AG04450 (cell line): Measurements from ENCODE around the gene RNGTT. TPM values are rescaled to one million over a fixed set of nuclear protein-coding genes. Genes with fewer than 3 reads are reported as not detected.

ENCODE experiments used
- CTCF ChIA-PET: fragments of 300-600, 350-600 bp; formaldehyde crosslinking; extraction: SDS; loops from one replicate; lab custom pipeline; 2022; ENCODE audit warnings: antibody characterized with exemption, inconsistent platforms; lab: Charles Lee
- POLR2A ChIA-PET: fragments of 350-600 bp; formaldehyde crosslinking; extraction: SDS; loops from one replicate; lab custom pipeline; 2021; ENCODE audit warnings: antibody characterized with exemption, inconsistent platforms; lab: Yijun Ruan, JAX
- DNase-seq: peaks from one replicate; pipeline ENCODE4 v3.0.0-alpha.2; 2011; ENCODE audit warnings: low read depth, low spot score
- H3K27ac ChIP-seq: one replicate; pipeline ENCODE4 v1.5.1; 2012; ENCODE audit warnings: low read depth, low read length, control low read depth
- H3K27me3 ChIP-seq: one replicate; pipeline ENCODE4 v1.6.0; 2012; ENCODE audit warnings: low read length; ENCODE audit not compliant: control insufficient read depth, insufficient read depth
- H3K4me3 ChIP-seq: 2 replicates; pipeline ENCODE4 v1.5.1; 2011; ENCODE audit warnings: mild to moderate bottlenecking, low read depth, low read length, control low read depth
- H3K9me3 ChIP-seq: 2 replicates; pipeline ENCODE4 v1.5.1; 2012; ENCODE audit warnings: low read length; ENCODE audit not compliant: control insufficient read depth, insufficient read depth
- CTCF ChIP-seq: IDR thresholded peaks from 2 replicates; pipeline ENCODE4 v1.5.1; 2011; ENCODE audit warnings: low read depth, low read length, control low read depth, inconsistent platforms
- polyA plus RNA-seq: library from polyadenylated mRNA; depleted of rRNA; stranded (reverse); fragments of >200 nt; gene quantifications from 2 replicates; pipeline ENCODE4 v1.2.3, GENCODE V29; 2011

The RNGTT gene
- polyA plus RNA-seq, 1 experiment = 11.2 TPM

- CTCF ChIA-PET = no interaction called here
- POLR2A ChIA-PET = no interaction called here
- DNase-seq = no peak
- H3K9me3 ChIP-seq = no peaks in the 10 kb centered on the region
- no peak overlapping the region for H3K4me3 ChIP-seq
- TF ChIP-seq CTCF = no peak
- H3K27me3 ChIP-seq = no peaks in the 10 kb centered on the region
- no peak overlapping the region for H3K27ac ChIP-seq
Measured at GRCh38 chr6:88616380-88616779, 347.0 kb downstream of the RNGTT start.

- Histone ChIP-seq H3K4me3 (no peak overlapping the region), H3K9me3 (no peaks in the 10 kb centered on the region), H3K27ac (no peak overlapping the region), H3K27me3 (no peaks in the 10 kb centered on the region)
- no peak for TF ChIP-seq CTCF
- POLR2A ChIA-PET = no interaction called here
- CTCF ChIA-PET = no interaction called here
- DNase-seq = no peak
Measured at GRCh38 chr6:88614316-88614877, 349.0 kb downstream of the RNGTT start.

GRCh38 chr6:88612631-88613030 lies 350.8 kb downstream of the RNGTT start:
- ChIA-PET POLR2A (no interaction called here), CTCF (no interaction called here)
- Histone ChIP-seq H3K27ac (no peak overlapping the region), H3K9me3 (no peaks in the 10 kb centered on the region), H3K27me3 (no peaks in the 10 kb centered on the region), H3K4me3 (no peak overlapping the region)
- no peak for DNase-seq
- no peak for TF ChIP-seq CTCF

GRCh38 chr6:88611721-88612120 lies 351.7 kb downstream of the RNGTT start:
- Histone ChIP-seq H3K27me3 (no peaks in the 10 kb centered on the region), H3K4me3 (no peak overlapping the region), H3K27ac (no peak overlapping the region), H3K9me3 (no peaks in the 10 kb centered on the region)
- CTCF ChIA-PET = interaction anchor here (0.6 kb wide), 1 partner anchor 222 kb away, joined by 3 read pairs; no protein-coding TSS in a partner anchor
- no peak for DNase-seq
- TF ChIP-seq CTCF = no peak
- POLR2A ChIA-PET = no interaction called here

GRCh38 chr6:88609983-88610382 lies 353.4 kb downstream of the RNGTT start:
- no peak for TF ChIP-seq CTCF
- POLR2A ChIA-PET = no interaction called here
- no peaks in the 10 kb centered on the region for H3K27me3 ChIP-seq
- H3K4me3 ChIP-seq = no peak overlapping the region
- CTCF ChIA-PET = interaction anchor here (0.5 kb wide), 1 partner anchor 170 kb away, joined by 3 read pairs; no protein-coding TSS in a partner anchor
- DNase-seq = no peak
- no peak overlapping the region for H3K27ac ChIP-seq
- no peaks in the 10 kb centered on the region for H3K9me3 ChIP-seq
